Measurements from ENCODE around the gene IFT20.
"Not testable (repeated sequence)": the region's sequence is repeated elsewhere in the genome, so short reads cannot be mapped to it uniquely, and the experiment has no call there.

Gene IFT20

DNA sequence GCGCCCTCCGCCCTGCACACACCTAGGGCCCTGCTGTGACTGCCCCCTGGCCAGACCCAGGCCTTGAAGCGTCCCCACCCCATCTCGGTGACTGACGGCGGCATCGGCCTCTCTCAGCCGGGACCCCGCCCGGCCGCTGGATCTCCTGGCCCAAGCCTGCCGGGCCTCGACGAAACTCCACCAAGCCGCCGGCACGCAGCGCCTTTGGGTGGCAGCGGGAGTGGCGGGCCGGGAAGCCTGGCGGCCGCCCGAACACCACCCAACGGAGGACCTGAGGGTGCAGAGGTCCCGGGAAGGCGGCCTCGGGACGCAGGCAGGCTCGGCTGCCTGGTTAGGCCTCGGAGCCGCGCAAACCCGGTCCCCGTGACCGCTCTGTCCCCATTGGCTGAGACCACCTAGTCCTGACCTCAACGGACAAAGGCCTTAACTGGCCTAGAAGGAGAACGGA is 28.3 kb downstream of the IFT20 start:
- DNase-seq = no peak

DNA sequence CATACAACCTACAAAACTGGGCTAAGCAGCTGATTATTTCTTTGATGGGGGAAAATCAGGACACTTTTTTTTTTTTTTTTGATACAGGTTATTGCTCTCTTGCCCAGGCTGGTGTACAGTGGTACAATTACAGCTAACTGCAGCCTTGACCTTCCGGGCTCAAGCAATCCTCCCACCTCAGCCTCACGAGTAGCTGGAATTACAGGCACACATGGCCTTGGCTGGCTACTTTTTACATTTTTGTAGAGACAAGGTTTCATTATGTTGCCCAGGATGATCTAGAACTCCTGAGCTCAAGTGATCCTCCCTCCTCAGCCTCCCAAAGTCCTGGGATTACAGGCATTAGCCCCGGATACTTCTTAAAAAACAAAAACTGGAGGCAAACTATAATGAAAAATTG is 36.8 kb downstream of the IFT20 start:
- DNase-seq = no peak

DNA sequence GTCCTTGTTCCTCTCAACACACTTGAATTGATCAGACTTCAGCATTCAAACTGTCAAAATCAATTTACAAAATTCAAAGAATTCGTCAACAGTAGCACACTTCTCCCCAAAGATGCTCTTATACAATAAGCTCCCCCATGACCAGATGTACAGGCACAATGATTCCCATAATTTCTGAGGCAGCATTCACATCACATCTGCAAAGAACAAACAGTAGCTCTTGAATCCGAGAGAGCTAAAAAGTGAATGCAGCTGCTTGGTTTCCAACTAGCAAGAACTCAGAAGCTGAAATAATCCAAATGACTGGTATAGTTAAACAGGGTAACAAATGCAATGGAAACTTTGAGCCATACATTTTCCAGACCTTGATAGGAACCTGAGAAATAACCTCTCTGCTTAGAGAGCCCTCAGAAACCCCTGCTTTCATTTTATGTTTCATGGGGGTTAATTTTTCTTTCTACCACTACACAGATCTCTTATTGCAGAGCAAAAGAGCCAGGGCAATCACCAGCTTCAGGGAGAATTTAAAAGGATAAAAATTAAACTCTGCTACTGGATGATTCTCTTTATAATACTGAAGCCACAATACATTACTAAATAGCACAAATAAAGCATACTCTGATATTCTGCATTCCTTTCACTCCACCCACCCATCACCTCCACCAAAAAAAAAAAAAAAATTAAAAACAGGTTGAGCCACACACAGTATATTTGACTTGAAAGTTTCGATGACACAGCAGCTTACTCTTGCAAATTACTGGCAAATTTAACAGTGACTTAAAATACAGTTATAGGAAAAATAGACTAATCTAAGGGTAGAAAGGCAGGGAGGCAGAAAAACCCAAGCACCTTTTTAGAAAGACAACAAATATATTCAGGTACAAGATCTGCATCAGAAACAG is 39.3 kb downstream of the IFT20 start:
- no peak for DNase-seq

DNA sequence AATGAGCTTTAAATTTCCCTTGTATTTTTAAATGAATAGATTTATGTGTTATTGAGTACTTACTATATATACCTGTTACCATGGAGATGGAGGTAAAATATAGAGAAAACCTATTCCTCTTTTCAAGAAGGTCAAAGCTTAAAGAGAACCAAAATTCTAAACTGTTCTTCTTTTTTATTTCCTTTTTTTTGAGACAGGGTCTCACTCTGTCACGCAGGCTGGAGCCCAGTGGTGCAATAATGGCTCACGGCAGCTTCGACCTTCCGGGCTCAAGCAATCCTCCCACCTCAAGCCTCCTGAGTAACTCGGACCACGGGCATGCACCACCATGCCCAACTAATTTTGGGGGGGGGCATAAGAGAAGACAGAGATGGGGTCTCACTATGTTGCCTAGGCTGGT is 41.3 kb downstream of the IFT20 start:
- peak; percentile 14 to 65 (median 60) for DNase-seq

GRCh38 chr17:28292878-28293277 is 42.4 kb downstream of the IFT20 start:
- DNase-seq = not testable (repeated sequence)

DNA sequence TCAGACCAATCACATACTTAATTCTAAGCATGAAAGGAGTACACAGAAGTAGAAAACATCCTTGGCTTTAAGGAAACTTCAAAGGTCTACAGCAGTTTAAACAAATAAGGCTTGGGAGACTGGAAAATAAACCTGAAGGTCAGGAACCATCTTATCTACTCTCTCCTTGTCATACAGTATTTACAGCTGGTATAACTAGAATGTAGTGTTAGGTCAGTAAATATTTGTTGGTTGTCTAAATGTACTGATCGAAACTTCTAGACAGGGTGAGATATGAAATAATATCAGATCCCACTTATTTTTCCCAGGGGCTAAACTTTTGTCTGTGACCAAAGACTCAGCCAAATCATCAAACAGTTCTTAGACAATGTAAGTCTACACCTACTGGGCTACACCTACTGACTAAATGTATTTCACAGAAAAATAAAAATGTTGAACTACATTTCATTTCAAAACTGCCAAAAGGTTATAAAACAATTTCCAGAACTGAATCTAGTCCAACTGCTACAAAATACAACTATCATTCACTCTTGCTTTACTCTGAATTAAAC is 43.4 kb downstream of the IFT20 start:
- no peak for DNase-seq

DNA sequence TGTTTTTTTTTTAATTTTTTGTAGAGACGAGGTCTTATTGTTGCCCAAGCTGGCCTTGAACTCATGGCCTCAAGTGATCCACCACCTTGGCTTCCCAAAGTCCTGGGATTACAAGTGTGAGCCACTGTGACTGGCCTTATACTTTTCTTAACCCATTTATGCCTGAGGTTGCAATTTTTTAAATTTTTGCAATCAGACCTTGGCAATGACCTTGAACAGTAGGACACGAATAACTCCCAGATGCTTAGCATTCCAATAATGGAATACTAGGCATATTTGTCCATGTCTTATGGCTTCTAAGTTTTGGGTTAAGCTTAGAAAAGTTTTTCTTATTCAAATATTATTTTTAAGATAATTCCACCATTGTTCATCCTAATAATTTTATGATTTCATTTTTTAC is 44.6 kb downstream of the IFT20 start:
- DNase-seq = no peak

- no peak for DNase-seq
These were observed 49.3 kb downstream of the IFT20 start for GRCh38 chr17:28285965-28286364.

DNA sequence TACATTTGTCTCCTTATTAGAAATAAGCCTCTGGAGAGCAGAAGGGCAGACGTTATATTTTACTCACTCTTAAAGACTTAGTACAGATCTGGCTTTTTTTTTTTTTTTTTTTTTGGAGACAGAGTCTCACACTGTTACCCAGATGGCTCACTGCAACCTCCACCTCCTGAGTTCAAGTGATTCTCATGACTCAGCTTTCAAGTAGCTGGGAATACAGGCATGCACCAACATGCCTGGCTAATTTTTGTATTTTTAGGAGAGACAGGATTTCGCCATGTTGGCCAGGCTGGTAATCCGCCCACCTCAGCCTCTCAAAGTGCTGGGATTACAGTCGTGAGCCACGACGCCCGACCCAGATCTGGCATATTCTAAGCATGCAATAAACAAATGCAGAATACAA is 52.7 kb downstream of the IFT20 start:
- DNase-seq = no peak

DNA sequence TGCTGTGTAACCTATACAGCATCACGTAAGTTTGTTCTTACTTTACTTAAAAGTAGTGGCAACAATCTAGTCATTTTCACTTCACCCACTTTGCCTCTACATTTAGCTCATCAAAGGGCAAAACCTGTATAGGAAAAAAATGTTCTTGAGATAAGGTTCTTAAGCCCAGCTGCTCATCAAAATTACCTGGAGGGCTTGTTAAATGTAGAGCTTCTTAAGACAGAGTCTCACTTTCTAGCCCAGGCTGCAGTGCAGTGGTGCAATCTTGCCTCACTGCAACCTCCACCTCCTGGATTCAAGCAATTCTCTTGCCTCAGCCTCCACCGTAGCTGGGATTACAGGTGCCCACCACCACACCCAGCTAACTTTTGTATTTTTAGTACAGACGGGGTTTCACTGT is 54.4 kb downstream of the IFT20 start:
- DNase-seq = no peak

DNA sequence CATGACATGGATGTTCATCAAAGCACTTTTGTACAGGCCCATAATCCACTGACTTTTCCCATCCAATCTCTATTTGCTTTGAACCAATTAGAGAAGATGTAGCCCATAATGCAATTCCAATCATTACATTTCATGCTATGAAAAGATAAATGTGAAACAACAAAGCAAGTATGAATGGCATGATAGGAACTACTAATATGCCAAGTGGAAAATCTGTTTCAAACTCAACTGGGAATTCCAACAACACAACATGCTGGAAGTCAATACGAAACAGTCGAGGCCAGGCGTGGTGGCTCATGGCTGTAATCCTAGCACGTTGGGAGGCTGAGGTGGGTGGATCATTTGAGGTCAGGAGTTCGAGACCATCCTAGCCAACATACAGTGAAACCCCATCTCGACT is 55.9 kb downstream of the IFT20 start:
- no peak for DNase-seq

Measured in suppressor macrophage (primary cell).